HG03432 (cell line): Measurements from ENCODE around the gene ATPAF2.

Experiments
- ATAC-seq: cut with Tn5 transposase; IDR thresholded peaks from one replicate; pipeline ENCODE4 v1.9.1; 2021; ENCODE audit warnings: mild to moderate bottlenecking, moderate library complexity; ENCODE audit not compliant: unreplicated experiment

Gene ATPAF2

GRCh38 chr17:17987901-17988300 is 51.1 kb downstream of the ATPAF2 start:
- no peak for ATAC-seq

- ATAC-seq: no peak
Measured at GRCh38 chr17:17987187-17987896, 51.6 kb downstream of the ATPAF2 start.

- no peak for ATAC-seq
Measured at GRCh38 chr17:17985555-17985954, 53.4 kb downstream of the ATPAF2 start.

GRCh38 chr17:17985153-17985552 is 53.8 kb downstream of the ATPAF2 start:
- no peak for ATAC-seq

- no peak for ATAC-seq
Measured at GRCh38 chr17:17983776-17984175, 55.2 kb downstream of the ATPAF2 start.

GRCh38 chr17:17983376-17983775 is 55.6 kb downstream of the ATPAF2 start:
- no peak for ATAC-seq

GRCh38 chr17:17982801-17983200 is 56.2 kb downstream of the ATPAF2 start:
- no peak for ATAC-seq

- ATAC-seq: no peak
Measured at GRCh38 chr17:17981330-17981729, 57.6 kb downstream of the ATPAF2 start.

- ATAC-seq: no peak
Measured at GRCh38 chr17:17979778-17980177, 59.2 kb downstream of the ATPAF2 start.

GRCh38 chr17:17978481-17979424 is 60.2 kb downstream of the ATPAF2 start:
- ATAC-seq: no peak

GRCh38 chr17:17976931-17977570 is 61.9 kb downstream of the ATPAF2 start:
- no peak for ATAC-seq

GRCh38 chr17:17975436-17975835 is 63.5 kb downstream of the ATPAF2 start:
- no peak for ATAC-seq

- no peak for ATAC-seq
Measured at GRCh38 chr17:17972952-17973254, 66.1 kb downstream of the ATPAF2 start.

- peak; percentile 90 for ATAC-seq
Measured at GRCh38 chr17:17972126-17972951, 66.6 kb downstream of the ATPAF2 start, which contains the start of the genes DRC3 and TOM1L2. Gene DRC3 (plus strand): TSS chr17:17972862. CDS start chr17:17977599, 4,737 bp downstream. Gene TOM1L2 (minus strand): TSS chr17:17972400. CDS start chr17:17972313, 87 bp downstream.

GRCh38 chr17:17971431-17972125 is 67.4 kb downstream of the ATPAF2 start:
- no peak for ATAC-seq

- ATAC-seq: no peak
Measured at GRCh38 chr17:17970699-17971430, 68.1 kb downstream of the ATPAF2 start.
